GM18858 (cell line): ENCODE measurements around the gene DDX51.
"Not testable (repeated sequence)": the region's sequence is repeated elsewhere in the genome, so short reads cannot be mapped to it uniquely, and the experiment has no call there.

Experiments used
- ATAC-seq: cut with Tn5 transposase; IDR thresholded peaks from one replicate; pipeline ENCODE4 v1.9.1; 2021; ENCODE audit not compliant: unreplicated experiment

The DDX51 gene

GRCh38 chr12:132154941-132155770, 11.0 kb upstream of the DDX51 start:
- no peak for ATAC-seq

- ATAC-seq = no peak
These were observed 10.2 kb upstream of the DDX51 start for GRCh38 chr12:132154341-132154761.

- ATAC-seq = no peak
These were observed 9.6 kb upstream of the DDX51 start for GRCh38 chr12:132153501-132154340.

- ATAC-seq = no peak
These were observed 8.8 kb upstream of the DDX51 start for GRCh38 chr12:132152953-132153352.

- ATAC-seq = no peak
These were observed 8.3 kb upstream of the DDX51 start for GRCh38 chr12:132152411-132152821.

GRCh38 chr12:132151766-132152410, 7.8 kb upstream of the DDX51 start:
- no peak for ATAC-seq

- ATAC-seq = no peak
These were observed 7.1 kb upstream of the DDX51 start for GRCh38 chr12:132151145-132151765.

- ATAC-seq = no peak
These were observed 6.6 kb upstream of the DDX51 start for GRCh38 chr12:132150780-132151144.

GRCh38 chr12:132149526-132149925, 5.4 kb upstream of the DDX51 start:
- ATAC-seq = not testable (repeated sequence)

GRCh38 chr12:132148368-132149045, 4.4 kb upstream of the DDX51 start:
- no peak for ATAC-seq

- no peak for ATAC-seq
These were observed 3.6 kb upstream of the DDX51 start for GRCh38 chr12:132147423-132148367.

GRCh38 chr12:132146772-132147422, 2.8 kb upstream of the DDX51 start:
- no peak for ATAC-seq

GRCh38 chr12:132146098-132146497, 2.0 kb upstream of the DDX51 start:
- no peak for ATAC-seq

- no peak for ATAC-seq
These were observed 1.2 kb upstream of the DDX51 start for GRCh38 chr12:132145334-132145733.

- ATAC-seq = no peak
These were observed 670 bp upstream of the DDX51 start for GRCh38 chr12:132144810-132145168.

GRCh38 chr12:132143336-132144071, 615 bp downstream of the DDX51 start:
- peak; percentile 16 for ATAC-seq

GRCh38 chr12:132142679-132143335, 1.3 kb downstream of the DDX51 start:
- no peak for ATAC-seq
